ENCODE data around the gene SMIM38.

- TF ChIP-seq CTCF (IDR thresholded peaks at IDR 0.05) (no peak), POLR2AphosphoS5 (IDR thresholded peaks at IDR 0.05) (no peak)
Observed at GRCh38 chr11:69186316-69187260, 30.9 kb downstream of the SMIM38 start.

Measured in breast epithelium (tissue), 3 donors.